ENCODE data around the gene NPVF.

The NPVF gene

GRCh38 chr7:25228386-25228785, at the start of gene NPVF:
Gene NPVF (minus strand): TSS chr7:25228486. CDS start chr7:25228439, 47 bp downstream.
- DNase-seq (ENCODE audit: low read depth), result no peak

DNA sequence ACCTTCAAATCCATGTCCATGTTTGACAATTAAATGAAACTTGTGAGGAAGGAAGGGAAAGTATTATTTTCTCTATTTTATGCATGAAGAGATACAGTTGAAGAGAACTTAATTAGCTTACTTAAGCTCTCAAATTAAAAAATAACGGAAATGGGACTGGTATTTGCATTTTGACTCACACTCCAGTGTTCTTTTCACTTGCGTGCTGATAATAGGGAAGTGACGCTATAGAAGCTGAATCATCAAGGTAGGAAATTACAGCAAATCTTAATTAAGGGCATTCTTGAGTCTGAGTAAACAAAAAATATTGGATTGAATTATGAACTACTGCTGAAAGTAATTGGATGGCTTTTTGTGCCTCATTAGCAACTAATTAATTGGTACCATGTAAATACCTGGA, 44.0 kb upstream of the NPVF start:
- DNase-seq (ENCODE audit: low read depth), result no peak

DNA sequence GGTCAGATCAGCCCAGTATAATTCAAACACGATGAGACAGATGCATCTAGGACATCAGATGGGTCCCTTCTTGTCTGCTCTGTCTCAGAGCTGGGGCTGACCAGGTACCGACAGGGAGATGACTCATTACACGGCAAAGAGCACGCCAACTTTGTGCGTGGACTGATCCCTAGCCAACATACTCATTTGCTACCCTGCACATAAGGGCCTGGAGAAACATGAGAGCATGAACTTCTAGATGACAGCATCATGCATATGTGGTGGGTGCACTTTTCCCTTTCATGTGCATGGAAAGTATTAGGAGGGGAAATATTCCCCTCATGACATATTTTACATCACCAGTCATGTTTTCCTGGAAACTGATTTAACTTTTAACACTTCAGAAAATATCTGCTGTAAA, 35.1 kb upstream of the NPVF start:
- DNase-seq (ENCODE audit: low read depth), result no peak

GRCh38 chr7:25262586-25262985, 34.3 kb upstream of the NPVF start:
- DNase-seq (ENCODE audit: low read depth), result no peak

DNA sequence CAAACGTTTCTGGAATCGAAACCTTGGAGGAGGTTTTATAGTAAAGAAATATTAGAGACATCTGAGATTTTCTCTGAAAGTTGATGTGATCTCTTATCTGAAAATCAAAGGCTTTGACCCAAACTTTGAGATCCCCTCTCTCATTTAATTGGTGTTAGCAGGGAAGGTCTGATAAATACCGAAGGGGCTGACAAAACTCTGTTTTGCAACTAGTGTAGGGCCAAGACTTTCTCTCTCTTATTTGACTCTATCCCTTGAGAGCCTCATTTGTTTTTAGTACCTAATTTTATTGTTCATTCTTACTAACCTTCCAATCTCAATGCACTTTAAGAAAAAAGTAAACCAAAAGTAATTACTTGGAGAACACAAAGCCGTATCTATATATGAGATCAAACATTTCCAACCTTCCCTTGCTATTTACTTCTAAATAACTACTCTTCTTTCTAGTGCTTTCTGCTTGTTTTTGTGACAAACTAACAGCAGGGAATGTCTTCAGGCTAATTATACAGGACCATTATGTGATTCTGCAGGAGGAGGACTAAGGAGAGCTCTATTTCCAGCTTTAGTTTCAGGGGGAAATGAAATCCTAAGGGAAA, 33.4 kb upstream of the NPVF start:
- DNase-seq (ENCODE audit: low read depth), result no peak

DNA sequence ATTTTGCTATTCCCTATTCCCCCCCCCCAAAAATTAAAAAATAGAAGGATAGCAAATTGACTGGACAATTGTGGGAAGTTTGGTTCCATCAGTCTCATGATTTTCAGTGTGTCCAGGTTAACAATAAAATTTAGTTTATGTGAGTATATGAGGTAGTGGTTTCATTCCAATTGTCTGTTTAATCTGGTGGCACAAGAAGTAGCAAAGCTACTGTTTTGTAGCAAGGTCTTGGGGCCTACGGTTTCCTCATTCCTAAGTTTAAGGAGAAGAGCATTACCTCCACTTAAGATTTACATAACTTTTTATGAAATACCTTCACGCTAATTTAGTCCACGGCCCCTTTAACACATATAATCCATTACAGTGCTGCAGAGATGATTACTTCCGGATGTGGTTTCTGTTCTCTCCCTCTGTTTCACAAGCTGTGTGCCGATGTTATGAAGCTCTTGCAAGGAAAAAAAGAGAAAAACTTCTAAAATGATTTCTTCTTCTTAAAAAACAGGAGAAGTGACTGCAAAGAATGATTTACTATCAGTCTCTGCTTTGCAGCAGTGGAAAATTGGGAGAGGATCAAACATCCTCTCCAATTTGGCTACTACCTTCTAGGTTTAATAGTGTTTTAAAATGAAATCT, 32.7 kb upstream of the NPVF start:
- DNase-seq (ENCODE audit: low read depth), result peak; percentile 29

DNA sequence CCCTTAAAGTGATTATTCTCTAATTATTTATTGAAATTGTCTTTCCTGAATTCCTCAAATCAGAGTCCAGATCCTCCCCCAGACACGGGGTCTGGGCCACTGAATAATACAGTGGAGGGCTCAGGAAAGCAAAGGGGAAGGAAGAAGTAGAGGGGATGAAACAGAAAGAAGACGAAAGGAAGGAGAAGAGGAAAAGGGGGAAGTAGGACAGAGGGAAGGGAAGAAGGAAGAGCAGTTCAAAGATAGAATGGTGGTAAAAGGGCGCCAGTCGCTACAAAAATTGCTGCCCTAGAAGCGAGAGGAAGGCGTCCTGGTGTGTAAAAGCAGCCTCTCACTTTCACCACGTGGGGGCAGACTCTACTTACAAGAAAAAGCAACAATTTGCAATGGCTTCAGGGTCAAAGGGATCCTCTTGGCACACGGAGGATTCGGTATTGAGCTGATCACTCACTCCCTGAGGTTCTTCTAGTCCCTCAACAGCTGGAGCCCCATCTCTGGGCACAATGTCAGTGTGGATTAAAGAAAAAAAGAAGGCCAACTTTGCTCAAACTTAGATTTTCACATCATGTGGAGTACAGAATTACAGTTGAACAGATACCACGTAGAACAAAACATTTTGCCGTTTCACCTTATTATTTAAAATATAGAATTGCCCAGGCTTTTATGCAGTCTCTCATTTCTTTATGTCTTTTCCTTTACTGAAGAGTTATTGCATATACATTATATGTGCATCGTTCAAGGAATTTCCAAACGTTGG, 31.4 kb upstream of the NPVF start:
- peak; percentile 71 for DNase-seq (ENCODE audit: low read depth)

DNA sequence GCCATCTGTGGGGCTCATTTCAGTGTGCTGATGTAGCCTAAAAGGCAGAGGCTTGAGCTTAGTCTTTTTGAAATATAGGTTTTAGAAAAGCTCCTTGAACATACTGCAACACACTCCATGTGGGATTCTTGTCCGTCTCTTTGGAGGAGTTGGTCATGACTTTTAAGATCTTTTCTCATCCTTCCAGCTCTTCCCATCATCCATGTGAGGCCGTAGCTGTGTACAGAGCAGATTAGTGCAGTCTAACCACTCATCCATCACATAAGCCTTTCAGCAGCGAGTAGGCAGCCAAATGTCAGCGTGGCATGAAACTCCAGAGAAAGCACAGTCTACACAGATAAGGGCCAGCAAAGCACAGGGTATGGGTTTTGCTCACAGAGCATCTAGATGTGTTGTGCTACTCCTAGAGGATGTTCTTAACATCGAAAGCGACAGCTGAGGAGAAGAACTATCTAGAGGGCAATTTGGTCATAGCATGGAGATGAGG, 28.1 kb upstream of the NPVF start:
- no peak for DNase-seq (ENCODE audit: low read depth)

GRCh38 chr7:25255611-25256332, 27.5 kb upstream of the NPVF start:
- no peak for DNase-seq (ENCODE audit: low read depth)

DNA sequence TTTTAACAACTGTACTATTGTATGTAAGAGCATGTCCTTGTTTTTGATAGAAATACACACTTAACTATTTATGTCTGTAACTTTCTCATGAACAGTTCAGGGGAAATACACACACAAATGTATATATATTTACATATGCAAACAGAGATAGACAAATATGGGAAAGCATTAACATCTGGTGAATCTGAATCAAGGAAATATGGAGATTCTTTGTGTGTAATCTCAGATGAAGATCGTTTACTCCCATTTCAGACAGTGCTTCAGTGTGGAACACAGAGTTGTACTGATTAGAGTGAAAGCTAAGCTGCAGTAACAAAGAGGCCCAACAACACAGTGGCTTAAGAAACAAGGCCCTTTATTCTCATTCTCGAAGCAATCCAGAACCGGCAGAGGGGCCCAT, 26.3 kb upstream of the NPVF start:
- no peak for DNase-seq (ENCODE audit: low read depth)

DNA sequence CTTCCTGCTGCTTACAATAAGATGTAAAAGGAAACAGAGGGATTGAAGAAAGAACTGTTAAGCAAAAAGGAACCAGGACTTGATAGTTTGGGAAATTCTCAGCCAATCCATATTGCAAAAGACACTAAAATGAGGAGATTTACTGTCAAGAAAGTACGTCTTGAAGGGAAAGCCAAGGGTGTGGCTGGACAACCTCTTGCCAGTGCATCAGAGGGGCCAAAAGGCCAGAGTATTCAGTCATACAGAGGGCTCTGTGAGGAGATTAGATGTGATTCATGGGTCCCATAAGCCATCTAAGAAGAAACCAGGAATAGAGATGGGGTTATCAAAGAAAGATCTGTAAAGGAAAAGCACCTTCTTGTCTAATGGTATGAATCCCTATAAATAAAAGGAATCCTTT, 25.4 kb upstream of the NPVF start:
- no peak for DNase-seq (ENCODE audit: low read depth)

DNA sequence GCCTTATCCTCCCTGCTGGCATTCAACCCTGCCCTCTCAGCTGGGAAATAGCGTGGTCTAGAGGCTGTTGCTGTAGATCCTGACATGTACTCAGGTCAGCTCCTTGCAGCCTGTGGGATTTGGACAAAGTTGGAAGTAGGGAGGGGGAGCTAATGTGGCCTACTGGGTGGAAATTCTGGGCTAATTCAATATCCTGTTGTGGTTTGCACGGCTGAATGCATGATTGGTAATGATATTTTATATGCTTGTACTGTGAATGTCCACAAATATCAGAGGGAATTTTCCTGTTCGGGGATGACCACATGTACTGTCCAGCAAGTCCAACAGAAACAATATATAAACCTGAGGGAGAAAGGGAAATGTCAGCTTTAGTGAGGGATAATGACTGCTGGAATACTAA, 22.1 kb upstream of the NPVF start:
- DNase-seq (ENCODE audit: low read depth), result no peak

DNA sequence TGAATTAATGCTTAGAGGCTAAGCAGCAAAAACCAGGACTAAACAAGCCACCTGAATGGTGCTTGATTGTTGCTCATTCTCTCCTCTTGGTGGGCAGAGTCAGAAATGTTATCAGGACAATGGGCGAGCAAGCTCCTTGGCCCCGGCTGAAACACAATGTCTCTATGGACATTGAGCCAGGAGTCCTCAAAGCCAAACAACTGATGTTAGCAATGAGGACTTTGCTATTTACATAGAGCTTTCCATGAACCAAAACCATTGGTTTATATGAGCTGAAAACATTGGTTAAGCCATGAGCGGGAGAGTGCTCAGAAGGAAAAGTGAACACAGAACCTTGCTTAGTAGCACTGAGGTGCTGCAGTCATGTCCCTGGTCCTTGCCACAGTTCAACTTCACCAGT, 21.5 kb upstream of the NPVF start:
- no peak for DNase-seq (ENCODE audit: low read depth)

GRCh38 chr7:25246306-25246705, 18.0 kb upstream of the NPVF start:
- no peak for DNase-seq (ENCODE audit: low read depth)

- DNase-seq (ENCODE audit: low read depth), result peak; percentile 37
These were observed 16.2 kb upstream of the NPVF start for GRCh38 chr7:25244254-25245033.

DNA sequence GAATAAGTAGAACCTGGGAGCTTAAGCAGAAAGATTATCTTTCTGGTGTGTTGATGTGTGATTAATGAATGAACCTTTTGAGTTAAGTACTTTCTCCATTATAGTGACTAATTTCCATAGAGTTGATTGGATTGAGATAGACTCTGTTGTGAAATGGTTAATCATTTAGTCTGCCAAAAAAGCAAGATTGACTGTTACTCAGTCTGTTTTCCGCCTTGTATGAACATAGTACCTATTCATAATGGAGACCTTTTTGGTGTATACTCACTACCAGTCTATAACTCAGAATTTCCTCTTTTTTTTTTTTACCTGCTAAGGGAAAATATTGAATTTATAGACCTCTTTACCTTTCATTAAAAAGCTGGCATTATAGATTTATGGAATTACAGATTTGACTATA, 14.4 kb upstream of the NPVF start:
- DNase-seq (ENCODE audit: low read depth), result no peak

DNA sequence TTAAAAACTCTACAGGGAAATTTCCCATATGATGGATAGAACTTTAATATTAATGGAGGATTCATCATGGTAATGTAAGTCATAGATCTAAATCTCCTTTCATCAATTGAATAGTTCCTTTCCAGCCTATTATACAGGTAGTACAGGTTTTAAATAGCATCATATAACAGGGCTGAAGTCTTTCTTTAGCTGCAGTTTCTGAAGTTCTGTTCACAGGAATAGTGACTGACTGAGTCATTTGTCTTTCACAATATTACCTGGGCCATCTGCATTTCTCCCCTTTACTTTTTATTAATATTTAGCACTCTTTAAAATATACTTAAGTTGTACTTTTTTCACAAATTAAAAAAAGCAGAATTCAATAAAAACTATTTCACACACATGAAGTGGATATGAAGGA, 12.6 kb upstream of the NPVF start:
- no peak for DNase-seq (ENCODE audit: low read depth)

DNA sequence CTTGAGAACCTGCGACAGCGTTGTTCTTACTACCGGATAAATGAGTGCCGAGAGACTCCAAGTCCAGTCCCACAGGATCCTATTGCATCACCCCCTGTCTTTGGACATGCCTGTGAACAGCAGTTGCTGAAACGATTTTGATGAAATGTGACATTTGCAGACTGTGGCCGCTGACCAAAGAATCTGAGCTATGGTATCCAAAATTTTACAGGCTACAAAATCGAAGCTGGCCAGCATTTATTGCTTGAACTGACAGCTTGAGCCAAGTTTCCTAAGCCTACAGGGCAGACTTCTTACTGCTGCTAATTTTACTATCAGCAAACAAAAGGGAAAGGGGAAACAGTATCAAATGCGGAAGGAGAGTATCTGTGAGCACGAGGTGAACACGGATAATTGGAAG, 12.1 kb upstream of the NPVF start:
- no peak for DNase-seq (ENCODE audit: low read depth)

DNA sequence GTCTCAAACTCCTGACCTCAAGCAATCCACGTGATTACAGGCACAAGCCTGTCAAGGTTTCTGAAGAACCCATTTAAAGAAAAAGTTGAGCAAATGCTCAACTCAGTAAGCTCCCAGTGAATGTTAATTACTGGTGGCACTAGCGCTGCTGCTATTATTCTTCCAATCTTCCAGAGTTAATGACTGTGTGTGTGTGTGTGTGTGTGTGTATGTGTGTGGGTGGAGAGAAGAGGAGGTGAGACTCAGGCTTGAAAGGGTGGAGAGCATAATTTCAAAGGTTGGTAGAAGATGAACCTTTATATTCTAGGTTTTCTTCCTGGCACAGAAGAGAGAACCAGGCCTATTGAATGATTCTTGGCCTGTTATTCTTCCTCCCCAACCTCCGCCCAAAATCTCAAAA, 11.6 kb upstream of the NPVF start:
- DNase-seq (ENCODE audit: low read depth), result no peak

DNA sequence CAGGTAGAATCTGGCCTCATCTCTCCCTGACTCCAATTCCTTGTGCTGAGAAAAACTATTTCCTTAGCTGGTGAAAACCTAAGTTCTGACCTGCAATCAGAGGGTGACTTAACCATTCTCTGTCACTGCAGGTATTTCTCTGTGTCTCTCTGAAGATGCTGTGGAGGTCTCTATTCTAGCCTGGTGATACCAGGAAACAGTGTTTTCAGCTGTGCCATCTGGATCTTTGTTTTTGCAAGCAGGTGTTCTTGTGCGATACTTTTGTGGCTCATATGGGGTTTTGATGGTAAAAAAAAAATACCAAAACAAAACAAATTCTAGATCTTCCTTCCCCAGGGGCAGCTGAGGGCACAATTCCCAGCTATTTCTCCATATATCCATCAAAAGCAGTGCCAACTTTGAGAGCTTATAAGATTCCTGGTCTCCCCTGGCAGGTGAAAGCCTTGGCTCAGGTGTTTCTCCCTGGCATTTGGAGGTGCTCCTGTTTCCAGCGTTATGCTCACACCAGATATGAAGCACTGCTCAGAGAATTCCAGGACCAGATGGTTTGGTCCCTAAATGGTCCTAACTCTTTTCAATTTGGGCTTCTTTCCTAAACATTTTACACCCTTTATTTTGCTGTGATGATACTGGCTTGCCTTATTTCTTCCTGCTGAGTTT, 9.9 kb upstream of the NPVF start:
- DNase-seq (ENCODE audit: low read depth), result no peak

- DNase-seq (ENCODE audit: low read depth), result no peak
These were observed 7.2 kb upstream of the NPVF start for GRCh38 chr7:25235471-25235870.

Data from stromal cell of bone marrow (primary cell).